Muscle layer of colon (tissue), 2 donors: Measurements from ENCODE around the gene MNT.

Experiments used
- H3K27ac ChIP-seq: one replicate; pipeline ENCODE4 v1.7.0; 2013; ENCODE audit warnings: low read depth, mild to moderate bottlenecking, low read length, moderate library complexity
- H3K27me3 ChIP-seq, 2 donors: one replicate each; pipeline ENCODE4 v1.7.0; 2013; ENCODE audit warnings: low read length in 2 of 2, mild to moderate bottlenecking in 2 of 2; ENCODE audit not compliant: insufficient read depth in 2 of 2, control insufficient read depth in 1 of 2
- H3K36me3 ChIP-seq: one replicate; pipeline ENCODE4 v1.7.0; 2013; ENCODE audit warnings: mild to moderate bottlenecking, low read length; ENCODE audit not compliant: insufficient read depth
- H3K4me1 ChIP-seq: one replicate; pipeline ENCODE4 v1.7.0; 2013; ENCODE audit warnings: mild to moderate bottlenecking, low read length; ENCODE audit not compliant: insufficient read depth
- H3K4me3 ChIP-seq, 2 donors: one replicate each; pipeline ENCODE4 v1.7.0; 2013; ENCODE audit warnings: low read length in 2 of 2, low read depth in 1 of 2, mild to moderate bottlenecking in 1 of 2, moderate library complexity in 1 of 2
- H3K9ac ChIP-seq: one replicate; pipeline ENCODE4 v1.7.0; 2013; ENCODE audit warnings: low read length
- H3K9me3 ChIP-seq: one replicate; pipeline ENCODE4 v1.7.0; 2013; ENCODE audit warnings: mild to moderate bottlenecking, low read length
- donor health status: abdominal sarcoma.
- donor health status: Adenocarcinoma of cecum.

The MNT gene

GRCh38 chr17:2346475-2346874 is 54.4 kb downstream of the MNT start:
- H3K9ac ChIP-seq = no peak overlapping the region

GRCh38 chr17:2344528-2344927 is 56.3 kb downstream of the MNT start:
- Histone ChIP-seq H3K36me3 (peaks cover 26% of the 10 kb centered on the region), H3K9me3 (no peaks in the 10 kb centered on the region)

More at GRCh38 chr17:2346475-2346874, 54.4 kb downstream of the MNT start:
- no peaks in the 10 kb centered on the region for H3K27me3 ChIP-seq
- no peak overlapping the region for H3K4me3 ChIP-seq
- H3K9me3 ChIP-seq = no peaks in the 10 kb centered on the region
- no peak overlapping the region for H3K27ac ChIP-seq
- H3K4me1 ChIP-seq = no peaks in the 10 kb centered on the region
- peaks cover 25% of the 10 kb centered on the region for H3K36me3 ChIP-seq

GRCh38 chr17:2343421-2343820 is 57.4 kb downstream of the MNT start:
- no peak overlapping the region for H3K27ac ChIP-seq
- H3K27me3 ChIP-seq = no peaks in the 10 kb centered on the region
- peaks cover 1% of the 10 kb centered on the region for H3K4me1 ChIP-seq
- H3K9me3 ChIP-seq = no peaks in the 10 kb centered on the region
- H3K4me3 ChIP-seq = no peak overlapping the region
- H3K9ac ChIP-seq = no peak overlapping the region
- peaks cover 26% of the 10 kb centered on the region for H3K36me3 ChIP-seq

More at GRCh38 chr17:2344528-2344927, 56.3 kb downstream of the MNT start:
- Histone ChIP-seq H3K27ac (no peak overlapping the region), H3K27me3 (no peaks in the 10 kb centered on the region), H3K9ac (no peak overlapping the region), H3K4me1 (no peaks in the 10 kb centered on the region), H3K4me3 (no peak overlapping the region)

- Histone ChIP-seq H3K4me3 (peak overlapping the region; percentile 56 to 65), H3K36me3 (peaks cover 24% of the 10 kb centered on the region), H3K4me1 (peaks cover 11% of the 10 kb centered on the region), H3K27me3 (no peaks in the 10 kb centered on the region), H3K27ac (peak overlapping the region; percentile 76), H3K9ac (peak overlapping the region; percentile 61), H3K9me3 (no peaks in the 10 kb centered on the region)
Measured at GRCh38 chr17:2338315-2338657, 62.6 kb downstream of the MNT start.

GRCh38 chr17:2337544-2338314 is 63.1 kb downstream of the MNT start:
- H3K9ac ChIP-seq = peak overlapping the region; percentile 61
- H3K27ac ChIP-seq = peak overlapping the region; percentile 76
- no peaks in the 10 kb centered on the region for H3K9me3 ChIP-seq
- peaks cover 11% of the 10 kb centered on the region for H3K4me1 ChIP-seq
- H3K36me3 ChIP-seq = peaks cover 27% of the 10 kb centered on the region
- H3K27me3 ChIP-seq = no peaks in the 10 kb centered on the region
- peak overlapping the region; percentile 56 to 65 for H3K4me3 ChIP-seq

GRCh38 chr17:2336852-2337543 is 63.9 kb downstream of the MNT start, which contains the start of gene SGSM2:
Gene SGSM2, plus strand, starts transcription at chr17:2337501. Its CDS starts 188 bp downstream, at chr17:2337689.
- Histone ChIP-seq H3K4me3 (peak within 1 kb of the TSS; percentile 65 to 79), H3K27me3 (no peaks in the 10 kb centered on the region), H3K27ac (peak within 1 kb of the TSS; percentile 84), H3K36me3 (peaks cover 32% of the 10 kb centered on the region), H3K4me1 (peaks cover 11% of the 10 kb centered on the region), H3K9ac (peak within 1 kb of the TSS; percentile 69), H3K9me3 (no peaks in the 10 kb centered on the region)

- H3K9me3 ChIP-seq = no peaks in the 10 kb centered on the region
- peak within 1 kb of the TSS; percentile 79 to 88 for H3K4me3 ChIP-seq
- no peaks in the 10 kb centered on the region for H3K27me3 ChIP-seq
- peaks cover 31% of the 10 kb centered on the region for H3K36me3 ChIP-seq
- H3K9ac ChIP-seq = peak within 1 kb of the TSS; percentile 69
- H3K4me1 ChIP-seq = peaks cover 11% of the 10 kb centered on the region
- peak within 1 kb of the TSS; percentile 84 for H3K27ac ChIP-seq
Measured at GRCh38 chr17:2336215-2336851, 64.5 kb downstream of the MNT start, which contains the start of gene TSR1. Gene TSR1, minus strand, starts transcription at chr17:2336457. Its CDS starts 30 bp downstream, at chr17:2336427.

GRCh38 chr17:2335726-2336214 is 65.1 kb downstream of the MNT start:
- Histone ChIP-seq H3K36me3 (peaks cover 37% of the 10 kb centered on the region), H3K27ac (peak overlapping the region; percentile 21), H3K4me1 (peaks cover 11% of the 10 kb centered on the region)

More at GRCh38 chr17:2335726-2336214, 65.1 kb downstream of the MNT start:
- Histone ChIP-seq H3K27me3 (no peaks in the 10 kb centered on the region), H3K9ac (peak overlapping the region; percentile 22), H3K4me3 (peak overlapping the region; percentile 79 to 88), H3K9me3 (no peaks in the 10 kb centered on the region)
